ENCODE data around the gene CD82. TPM values are rescaled to one million over a fixed set of nuclear protein-coding genes. Genes with fewer than 3 reads are reported as not detected.
"Not testable (repeated sequence)": the region's sequence is repeated elsewhere in the genome, so short reads cannot be mapped to it uniquely, and the experiment has no call there.

The CD82 gene
- total RNA-seq, 1 donor from 2014 or later, result 14.9 TPM

DNA sequence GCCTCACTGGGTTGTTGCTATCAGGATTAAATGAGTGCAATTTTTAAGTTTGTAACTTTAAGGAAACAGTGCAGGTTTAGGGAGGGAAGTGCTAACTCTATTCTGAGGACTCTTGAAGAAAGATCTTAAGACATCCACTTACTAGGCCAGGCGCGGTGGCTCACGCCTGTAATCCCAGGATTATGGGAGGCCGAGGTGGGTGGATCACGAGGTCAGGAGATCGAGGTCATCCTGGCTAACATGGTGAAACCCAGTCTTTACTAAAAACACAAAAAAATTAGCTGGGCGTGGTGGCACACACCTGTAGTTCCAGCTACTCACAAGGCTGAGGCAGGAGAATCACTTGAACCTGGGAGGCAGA lies 5.5 kb upstream of the CD82 start:
- DNase-seq (ENCODE audit: low read depth in 2 of 2), result not testable (repeated sequence)

DNA sequence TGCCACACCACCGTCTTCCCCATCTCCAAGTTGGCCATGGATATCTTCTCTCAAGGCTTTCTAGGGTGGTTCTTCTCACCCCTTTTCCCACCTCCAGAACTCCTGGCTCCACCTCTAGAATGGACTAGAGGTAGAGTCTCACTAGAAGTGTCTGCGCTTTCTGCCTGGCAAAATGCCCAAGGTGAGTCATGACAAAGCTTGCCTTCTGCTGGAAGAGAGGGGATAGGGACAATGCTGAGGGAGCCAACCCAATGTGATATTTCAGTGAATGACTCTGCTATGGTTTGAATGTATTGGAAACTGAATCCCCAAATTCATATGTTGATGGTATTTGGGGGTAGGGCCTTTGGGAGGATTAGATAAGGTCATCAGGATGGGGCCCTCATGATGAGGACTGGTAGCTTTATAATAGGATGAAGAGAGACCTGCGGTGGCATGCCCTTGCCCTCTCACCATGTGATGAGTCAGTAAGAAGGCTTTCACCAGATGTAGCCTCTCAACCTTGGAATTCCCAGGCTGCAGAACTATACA lies 4.1 kb upstream of the CD82 start:
- peak in 1 of 2 donors; percentile 31 for DNase-seq (ENCODE audit: low read depth in 2 of 2)

DNA sequence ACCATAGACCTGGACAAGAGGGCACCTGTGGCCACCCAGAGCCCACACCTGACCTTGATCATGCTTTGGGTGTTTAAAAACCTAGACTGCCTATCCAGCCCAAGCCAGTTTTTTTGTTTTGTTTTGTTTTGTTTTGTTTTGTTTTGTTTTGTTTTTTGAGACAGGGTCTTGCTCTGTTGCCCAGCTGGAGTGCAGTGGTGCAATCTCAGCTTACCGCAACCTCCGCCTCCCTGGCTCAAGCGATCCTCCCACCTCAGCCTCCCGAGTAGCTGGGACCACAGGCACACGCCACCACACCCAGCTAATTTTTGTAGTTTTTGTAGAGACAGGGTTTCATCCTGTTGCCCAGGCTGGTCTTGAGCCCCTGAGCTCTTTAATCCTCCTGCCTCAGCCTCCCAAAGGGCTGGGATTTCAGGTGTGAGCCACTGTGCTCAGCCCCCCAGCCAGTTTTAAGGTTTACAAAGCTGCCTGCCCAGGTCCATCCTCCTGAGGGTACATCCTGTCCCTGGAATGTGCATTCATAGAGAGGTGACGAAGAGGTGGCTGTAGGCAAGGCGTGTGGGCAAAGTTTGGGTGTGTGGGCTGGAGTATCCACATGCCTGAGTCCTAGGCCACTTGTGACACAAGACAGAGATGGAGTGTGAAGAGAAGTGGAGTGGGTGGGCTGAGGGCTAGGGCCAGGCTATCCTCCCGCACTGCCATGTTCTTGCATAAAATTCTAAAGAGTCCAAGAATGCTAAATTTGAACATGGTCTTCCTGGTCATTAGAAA lies 3.3 kb upstream of the CD82 start:
- DNase-seq (ENCODE audit: low read depth in 2 of 2), result no peak

DNA sequence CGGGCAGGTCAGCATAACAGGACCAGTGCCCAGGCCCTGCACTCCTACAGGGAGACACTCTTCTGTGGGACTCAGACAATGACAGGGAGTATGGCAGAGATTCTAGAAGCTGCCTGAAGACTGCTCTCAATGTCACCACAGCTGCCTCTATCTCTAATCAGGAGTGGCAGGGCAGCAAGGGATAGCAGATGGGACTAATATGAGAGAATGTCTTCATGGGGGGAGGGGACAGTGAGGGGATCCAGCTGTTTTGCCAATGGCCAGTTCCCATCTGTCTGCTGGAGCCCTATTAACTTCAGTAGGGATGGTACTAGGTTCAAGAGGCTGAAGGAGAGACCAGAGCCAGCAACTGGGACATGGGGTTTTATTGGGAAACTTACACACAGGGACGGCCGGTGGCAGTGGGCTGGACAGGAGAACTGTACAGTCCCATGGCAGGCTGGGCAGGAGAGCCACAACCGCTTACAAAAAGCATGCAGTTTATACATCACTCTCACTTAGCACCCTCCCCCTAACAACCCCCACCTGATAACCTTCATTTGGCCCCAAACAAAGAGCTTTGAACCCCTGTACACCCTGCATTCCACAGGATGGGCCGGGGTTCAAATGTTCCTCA lies 2.5 kb upstream of the CD82 start:
- no peak for DNase-seq (ENCODE audit: low read depth in 2 of 2)

- no peak for DNase-seq (ENCODE audit: low read depth in 2 of 2)
Measured at GRCh38 chr11:44563711-44564110, 1.8 kb upstream of the CD82 start.

GRCh38 chr11:44564166-44564565 lies 1.3 kb upstream of the CD82 start:
- DNase-seq (ENCODE audit: low read depth in 2 of 2), result no peak

GRCh38 chr11:44564670-44565210 lies 723 bp upstream of the CD82 start:
- DNase-seq (ENCODE audit: low read depth in 2 of 2), result peak in 1 of 2 donors; percentile 81

DNA sequence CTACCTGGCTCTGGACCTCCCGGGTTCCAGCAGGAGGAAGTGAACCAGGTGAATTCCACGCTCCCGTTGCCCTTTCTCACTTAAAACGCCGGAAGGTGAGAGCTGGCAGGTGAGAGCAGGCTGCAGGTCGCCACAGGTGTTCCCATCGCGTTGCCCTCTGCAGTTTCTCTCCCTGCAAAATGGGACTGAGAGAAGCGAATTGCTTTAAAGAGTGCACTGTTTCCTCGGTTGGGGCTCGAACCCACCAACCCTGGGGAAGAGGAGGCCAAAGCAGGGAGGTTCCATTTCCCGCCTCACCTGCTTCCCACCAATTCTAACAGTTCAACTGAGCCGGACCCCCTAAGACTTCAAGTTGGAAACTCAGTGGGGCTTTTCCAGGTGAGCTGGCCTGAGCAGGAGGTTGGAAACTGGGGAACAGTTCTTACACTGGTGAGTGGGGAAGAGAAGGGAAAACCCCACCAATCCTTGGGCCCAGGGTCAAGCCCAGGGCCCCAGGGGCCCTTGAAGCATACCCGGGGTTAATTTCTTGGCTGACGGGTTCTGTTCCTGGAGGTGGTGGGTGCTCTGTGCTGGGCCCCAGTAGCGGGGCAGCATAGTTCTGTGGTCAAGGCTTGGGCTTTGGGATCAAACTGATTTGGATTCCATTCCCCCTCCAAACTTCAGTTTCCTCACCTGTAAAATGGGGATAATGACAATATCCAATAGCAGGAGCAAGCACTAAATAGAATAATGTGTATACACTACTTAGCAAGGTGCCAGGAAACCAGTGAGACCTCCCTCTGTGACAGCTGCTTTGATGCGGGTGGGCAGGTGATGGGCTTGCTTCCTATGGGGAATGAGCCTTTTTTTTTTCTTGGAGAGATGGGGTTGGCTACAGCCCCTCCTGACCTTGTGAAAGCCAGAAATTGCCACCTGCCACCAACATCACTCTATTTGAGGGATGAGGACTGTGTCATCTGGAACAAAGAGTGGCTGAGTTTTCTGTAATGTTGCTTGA lies 788 bp downstream of the CD82 start:
- no peak for DNase-seq (ENCODE audit: low read depth in 2 of 2)

- DNase-seq (ENCODE audit: low read depth in 2 of 2), result no peak
Measured at GRCh38 chr11:44566952-44567875, 1.8 kb downstream of the CD82 start.

- DNase-seq (ENCODE audit: low read depth in 2 of 2), result no peak
Measured at GRCh38 chr11:44567876-44568256, 2.4 kb downstream of the CD82 start.

DNA sequence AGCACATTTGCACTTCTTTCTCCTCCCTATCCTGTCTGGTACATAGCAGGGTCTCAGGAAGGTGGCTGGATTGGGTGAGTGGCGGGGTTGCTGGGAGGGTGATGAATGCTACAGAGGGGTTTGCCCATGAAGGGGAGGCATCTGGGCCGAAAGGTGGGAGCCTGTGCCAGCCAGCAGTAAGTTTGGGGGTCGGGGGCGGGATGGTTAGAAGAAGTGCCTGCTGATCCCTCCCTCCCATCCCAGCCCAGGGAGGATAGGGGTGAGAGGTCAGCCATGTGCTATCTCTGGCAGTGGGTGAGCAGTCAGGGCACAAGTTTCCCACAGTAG lies 2.8 kb downstream of the CD82 start:
- no peak for DNase-seq (ENCODE audit: low read depth in 2 of 2)

GRCh38 chr11:44568658-44569473 lies 3.4 kb downstream of the CD82 start:
- DNase-seq (ENCODE audit: low read depth in 2 of 2), result peak; percentile 68 to 97

DNA sequence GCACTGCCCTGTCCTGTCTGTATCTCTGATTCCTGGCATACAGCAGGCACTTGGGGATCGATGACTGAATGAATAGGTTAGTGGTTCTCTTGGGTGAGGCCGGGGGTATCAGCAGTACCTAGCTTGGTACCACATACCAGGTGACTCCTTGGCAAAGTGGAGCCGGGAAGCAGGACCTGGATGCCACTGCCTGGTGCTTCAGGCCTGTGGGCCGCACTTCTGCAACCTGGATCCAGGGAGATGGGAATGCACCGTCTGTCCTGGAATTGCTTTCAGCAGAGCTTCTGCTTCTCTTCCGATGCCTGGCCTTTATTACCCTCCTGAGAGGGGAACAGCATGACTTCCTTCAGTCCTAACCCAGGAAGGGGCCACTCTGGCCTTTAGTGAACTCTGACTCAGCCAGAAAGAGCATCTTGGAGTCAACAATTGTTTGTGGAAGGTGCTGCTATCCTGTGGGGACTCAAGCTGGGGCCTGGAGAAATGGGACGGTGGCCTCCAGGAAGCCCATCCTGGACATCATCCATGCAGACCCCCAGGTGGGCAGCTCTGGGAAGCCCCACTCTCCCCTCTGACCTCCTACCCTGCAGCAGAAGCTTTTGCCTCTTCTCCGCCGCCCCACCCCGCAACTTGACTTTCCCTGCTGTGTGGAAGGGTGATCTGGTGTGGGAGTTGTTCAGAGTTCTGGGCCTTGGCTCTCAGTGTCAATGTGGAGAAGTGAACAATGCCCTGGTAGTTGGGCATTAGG lies 5.1 kb downstream of the CD82 start:
- no peak for DNase-seq (ENCODE audit: low read depth in 2 of 2)

DNA sequence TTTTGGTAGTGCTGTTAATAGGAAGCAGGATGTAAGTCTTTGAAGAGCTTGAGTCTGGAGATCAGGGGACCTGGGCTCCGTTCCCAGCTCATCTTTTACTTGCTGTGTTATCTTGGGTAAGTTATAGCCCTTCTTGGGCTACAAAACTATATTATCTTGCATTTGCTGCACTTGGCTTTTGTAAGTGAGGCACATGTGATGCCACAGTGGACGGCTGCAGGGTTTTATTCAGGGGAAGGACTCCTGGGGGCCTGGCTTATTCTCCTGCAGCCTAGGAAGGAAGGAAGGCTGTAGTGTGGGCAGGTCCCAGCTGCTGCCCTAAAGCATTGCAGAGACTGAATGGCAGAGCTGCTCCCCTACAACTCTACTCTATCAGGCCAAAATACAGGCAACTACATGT lies 6.4 kb downstream of the CD82 start:
- DNase-seq (ENCODE audit: low read depth in 2 of 2), result no peak

DNA sequence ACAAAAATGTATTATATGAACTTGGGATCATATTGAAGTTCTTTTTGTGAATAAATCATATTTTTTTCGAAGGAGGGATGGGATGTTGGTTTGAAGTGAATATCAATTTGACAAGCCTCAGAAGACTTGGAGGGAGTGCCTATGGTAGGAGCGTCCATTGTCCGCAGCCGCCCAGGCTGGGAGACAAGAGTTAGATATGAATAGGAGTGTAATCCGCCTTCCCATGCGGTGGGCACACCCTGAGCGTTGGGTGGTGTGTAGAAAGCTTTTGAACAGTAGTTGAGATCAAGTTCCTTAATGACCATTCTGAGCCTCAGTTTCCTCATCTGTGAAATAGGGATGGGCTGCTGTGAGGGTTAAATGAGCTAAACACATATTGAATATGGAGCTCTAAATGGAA lies 7.0 kb downstream of the CD82 start:
- no peak for DNase-seq (ENCODE audit: low read depth in 2 of 2)

DNA sequence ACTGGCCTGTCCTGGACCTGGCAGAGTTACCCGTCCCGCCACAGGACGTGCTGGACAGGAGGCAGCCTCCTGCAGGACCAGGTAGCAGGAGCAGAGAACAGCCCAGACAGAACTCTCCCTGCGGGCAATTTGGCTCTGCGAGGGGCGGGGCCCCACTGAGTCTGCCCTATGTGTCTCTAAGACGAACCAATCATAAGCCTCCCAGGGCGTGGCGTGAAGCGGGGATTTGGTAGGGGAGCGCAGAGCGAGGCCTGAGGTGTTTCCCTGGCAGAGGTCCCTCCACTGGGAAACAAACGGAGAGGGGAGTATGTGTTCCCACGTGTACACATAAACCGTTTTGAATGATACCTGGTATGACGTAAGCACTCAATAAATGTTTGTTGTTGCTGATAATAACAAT lies 7.4 kb downstream of the CD82 start:
- no peak for DNase-seq (ENCODE audit: low read depth in 2 of 2)

- no peak for DNase-seq (ENCODE audit: low read depth in 2 of 2)
Measured at GRCh38 chr11:44573333-44573732, 7.9 kb downstream of the CD82 start.

- DNase-seq (ENCODE audit: low read depth in 2 of 2), result peak in 1 of 2 donors; percentile 19
Measured at GRCh38 chr11:44574610-44575287, 9.3 kb downstream of the CD82 start.

DNA sequence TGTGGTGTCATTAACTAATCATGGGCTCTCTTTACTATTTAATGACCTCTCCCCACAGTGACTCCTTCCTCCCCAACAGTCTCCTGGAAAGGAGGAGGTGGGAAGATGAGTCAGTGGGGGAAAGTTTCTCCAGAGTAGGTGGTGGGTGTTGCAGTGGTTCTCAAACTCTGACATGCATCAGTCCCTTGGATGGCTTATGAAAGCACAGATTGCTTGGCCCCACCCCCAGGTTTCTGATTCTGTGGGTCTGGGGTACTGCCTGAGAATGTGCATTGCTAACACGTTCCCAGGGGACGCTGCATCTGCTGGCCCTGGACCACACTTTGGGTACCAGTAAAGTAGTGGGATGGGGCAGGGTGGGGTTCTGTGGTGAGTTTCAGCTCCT lies 9.8 kb downstream of the CD82 start:
- no peak for DNase-seq (ENCODE audit: low read depth in 2 of 2)
